Fibroblast of lung (primary cell): Measurements from ENCODE around the gene CCDC169. TPM values are rescaled to one million over a fixed set of nuclear protein-coding genes. Genes with fewer than 3 reads are reported as not detected.

Experiments
- DNase-seq, 2 donors: peaks; one replicate each; pipeline versions ENCODE4 v3.0.0 to v3.0.0-alpha.2; 2010; ENCODE audit warnings: low read depth in 2 of 2
- H2AFZ ChIP-seq: 2 replicates; pipeline ENCODE4 v1.5.1; 2012; ENCODE audit warnings: low read length, control low read depth, inconsistent platforms
- H3K27ac ChIP-seq: 2 replicates; pipeline ENCODE4 v1.5.1; 2011; ENCODE audit warnings: low read length, control low read depth; ENCODE audit not compliant: insufficient read depth
- H3K27me3 ChIP-seq: 2 replicates; pipeline ENCODE4 v1.5.1; 2011; ENCODE audit warnings: mild to moderate bottlenecking, low read length; ENCODE audit not compliant: control insufficient read depth, insufficient read depth
- H3K36me3 ChIP-seq: 2 replicates; pipeline ENCODE4 v1.5.1; 2011; ENCODE audit warnings: low read length; ENCODE audit not compliant: control insufficient read depth, insufficient read depth
- H3K4me1 ChIP-seq: 2 replicates; pipeline ENCODE4 v1.5.1; 2011; ENCODE audit warnings: low read length; ENCODE audit not compliant: control insufficient read depth, insufficient read depth; ENCODE audit errors: extremely low read depth
- H3K4me2 ChIP-seq: 2 replicates; pipeline ENCODE4 v1.5.1; 2011; ENCODE audit warnings: low read length, control low read depth; ENCODE audit not compliant: insufficient read depth; ENCODE audit errors: extremely low read depth
- H3K4me3 ChIP-seq, 4 experiments: fragments of 200-600 bp in 1 of 4; sonication (generic) in 1 of 4; replicated peaks in 1 of 4; 2 replicates each; pipeline ENCODE4 v1.5.1; 2011 to 2016; ENCODE audit warnings: low read length in 4 of 4, low read depth in 3 of 4, mild to moderate bottlenecking in 3 of 4, control low read depth in 2 of 4, inconsistent platforms in 1 of 4, mixed read lengths in 1 of 4; ENCODE audit not compliant: insufficient read depth in 1 of 4; ENCODE audit errors: control extremely low read depth in 1 of 4
- H3K79me2 ChIP-seq: 2 replicates; pipeline ENCODE4 v1.5.1; 2012; ENCODE audit warnings: mild to moderate bottlenecking, low read length, inconsistent platforms; ENCODE audit not compliant: control insufficient read depth, insufficient read depth
- H3K9ac ChIP-seq: 2 replicates; pipeline ENCODE4 v1.5.1; 2011; ENCODE audit warnings: mild to moderate bottlenecking, low read length, control low read depth; ENCODE audit not compliant: insufficient read depth
- H3K9me3 ChIP-seq: 2 replicates; pipeline ENCODE4 v1.5.1; 2012; ENCODE audit warnings: low read depth, low read length; ENCODE audit not compliant: control insufficient read depth, insufficient read depth
- H4K20me1 ChIP-seq: 2 replicates; pipeline ENCODE4 v1.5.1; 2011; ENCODE audit warnings: low read length; ENCODE audit not compliant: control insufficient read depth, insufficient read depth; ENCODE audit errors: extremely low read depth
- EZH2 ChIP-seq: IDR thresholded peaks from 2 replicates; pipeline ENCODE4 v1.5.1; 2012; ENCODE audit warnings: low read length, control low read depth, mild to moderate bottlenecking; ENCODE audit errors: missing control alignments
- polyA plus RNA-seq, 2 donors: library from polyadenylated mRNA; depleted of rRNA in 1 of 2; stranded (reverse) in 1 of 2; unstranded in 1 of 2; fragments of >200 nt; gene quantifications; 2 replicates each; pipeline ENCODE4 v1.2.1, GENCODE V29; 2011 to 2012; ENCODE audit warnings: missing spikeins in 1 of 2
- total RNA-seq: library from RNA; depleted of rRNA; stranded (reverse); fragments of >200 nt; gene quantifications from 2 replicates; pipeline ENCODE4 v1.2.1, GENCODE V29; 2014
- TF ChIP-seq, protein P1 (sequence below), 2 donors: IDR thresholded peaks in 1 of 2; conservative IDR thresholded peaks in 1 of 2; 1 replicate in 1 of 2; 2 replicates in 1 of 2; pipeline ENCODE4 v1.5.1; 2011 to 2012; ENCODE audit warnings: low read length in 2 of 2, control low read depth in 1 of 2, inconsistent platforms in 1 of 2, low read depth in 1 of 2, mild to moderate bottlenecking in 1 of 2

The CCDC169 gene
- total and polyA plus RNA-seq, 2 donors (not counting 1 experiment from before 2014, with no cell fraction given), result 2.9 to 7.1 TPM

DNA sequence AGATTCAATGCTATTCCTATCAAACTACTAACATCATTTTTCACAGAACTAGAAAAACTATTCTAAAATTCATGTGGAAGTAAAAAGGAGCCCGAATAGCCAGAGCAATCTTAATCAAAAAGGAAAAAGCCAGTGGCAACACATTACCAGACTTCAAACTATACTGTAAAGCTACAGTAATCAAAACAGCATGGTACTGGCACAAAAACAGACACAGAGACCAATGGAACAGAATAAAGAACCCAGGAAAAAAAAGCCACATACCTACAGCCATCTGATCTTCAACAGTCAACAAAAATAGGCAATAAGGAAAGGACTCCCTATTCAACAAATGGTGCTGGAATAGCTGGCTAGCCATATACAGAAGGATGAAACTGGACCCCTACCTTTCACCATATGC, 72.9 kb downstream of the CCDC169 start:
- H3K9ac ChIP-seq, result no peak overlapping the region
- H3K9me3 ChIP-seq, result no peaks in the 10 kb centered on the region
- no peaks in the 10 kb centered on the region for H3K79me2 ChIP-seq
- no peak overlapping the region for H3K27ac ChIP-seq
- H3K36me3 ChIP-seq, result no peaks in the 10 kb centered on the region
- H3K27me3 ChIP-seq, result no peaks in the 10 kb centered on the region
- no peak overlapping the region for H3K4me3 ChIP-seq
- no peak overlapping the region for H2AFZ ChIP-seq
- H3K4me1 ChIP-seq, result no peaks in the 10 kb centered on the region
- DNase-seq, result no peak
- no peak overlapping the region for H3K4me2 ChIP-seq
- TF ChIP-seq, protein P1, sequence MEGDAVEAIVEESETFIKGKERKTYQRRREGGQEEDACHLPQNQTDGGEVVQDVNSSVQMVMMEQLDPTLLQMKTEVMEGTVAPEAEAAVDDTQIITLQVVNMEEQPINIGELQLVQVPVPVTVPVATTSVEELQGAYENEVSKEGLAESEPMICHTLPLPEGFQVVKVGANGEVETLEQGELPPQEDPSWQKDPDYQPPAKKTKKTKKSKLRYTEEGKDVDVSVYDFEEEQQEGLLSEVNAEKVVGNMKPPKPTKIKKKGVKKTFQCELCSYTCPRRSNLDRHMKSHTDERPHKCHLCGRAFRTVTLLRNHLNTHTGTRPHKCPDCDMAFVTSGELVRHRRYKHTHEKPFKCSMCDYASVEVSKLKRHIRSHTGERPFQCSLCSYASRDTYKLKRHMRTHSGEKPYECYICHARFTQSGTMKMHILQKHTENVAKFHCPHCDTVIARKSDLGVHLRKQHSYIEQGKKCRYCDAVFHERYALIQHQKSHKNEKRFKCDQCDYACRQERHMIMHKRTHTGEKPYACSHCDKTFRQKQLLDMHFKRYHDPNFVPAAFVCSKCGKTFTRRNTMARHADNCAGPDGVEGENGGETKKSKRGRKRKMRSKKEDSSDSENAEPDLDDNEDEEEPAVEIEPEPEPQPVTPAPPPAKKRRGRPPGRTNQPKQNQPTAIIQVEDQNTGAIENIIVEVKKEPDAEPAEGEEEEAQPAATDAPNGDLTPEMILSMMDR (conservative IDR thresholded peaks at IDR 0.05 in 1 of 2, IDR thresholded peaks at IDR 0.05 in 1 of 2; ENCODE audit: low read depth in 1 of 2, low read length in 2 of 2), result no peak
- H4K20me1 ChIP-seq, result no peaks in the 10 kb centered on the region

GRCh38 chr13:36219883-36220282, 77.7 kb downstream of the CCDC169 start:
- Histone ChIP-seq H3K4me3 (no peak overlapping the region), H4K20me1 (no peaks in the 10 kb centered on the region), H3K79me2 (no peaks in the 10 kb centered on the region), H3K27ac (no peak overlapping the region), H3K4me2 (no peak overlapping the region), H3K9me3 (no peaks in the 10 kb centered on the region), H3K36me3 (no peaks in the 10 kb centered on the region), H2AFZ (no peak overlapping the region), H3K9ac (no peak overlapping the region), H3K4me1 (no peaks in the 10 kb centered on the region), H3K27me3 (no peaks in the 10 kb centered on the region)
- no peak for TF ChIP-seq EZH2
- TF ChIP-seq, protein P1 (conservative IDR thresholded peaks at IDR 0.05 in 1 of 2, IDR thresholded peaks at IDR 0.05 in 1 of 2; ENCODE audit: low read depth in 1 of 2, low read length in 2 of 2), result no peak
- no peak for DNase-seq

DNA sequence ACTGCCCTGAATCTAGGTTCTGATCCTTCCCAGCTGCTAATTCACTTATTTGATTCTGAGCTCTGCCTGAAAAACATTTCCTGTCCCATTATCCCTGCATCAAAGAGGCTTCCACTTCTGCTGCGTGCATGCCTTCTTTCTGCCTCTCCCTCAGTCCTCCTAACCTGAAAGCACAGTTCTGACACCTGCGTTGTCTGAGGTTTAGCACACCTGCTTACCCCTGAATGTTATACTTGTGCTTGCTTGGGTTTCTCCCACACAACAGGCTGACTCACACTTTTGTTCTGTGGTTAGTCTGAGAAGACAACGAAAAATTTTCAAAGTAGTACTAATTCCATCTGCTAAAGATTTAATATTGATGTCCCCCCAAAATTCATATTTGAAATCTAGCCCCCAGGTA, 80.2 kb downstream of the CCDC169 start:
- Histone ChIP-seq H3K4me1 (no peaks in the 10 kb centered on the region), H3K27ac (no peak overlapping the region), H3K9ac (no peak overlapping the region), H2AFZ (no peak overlapping the region), H3K4me3 (no peak overlapping the region), H3K4me2 (no peak overlapping the region), H3K9me3 (no peaks in the 10 kb centered on the region), H3K79me2 (no peaks in the 10 kb centered on the region), H4K20me1 (no peaks in the 10 kb centered on the region), H3K27me3 (no peaks in the 10 kb centered on the region), H3K36me3 (no peaks in the 10 kb centered on the region)
- TF ChIP-seq EZH2, result no peak
- TF ChIP-seq, protein P1 (conservative IDR thresholded peaks at IDR 0.05 in 1 of 2, IDR thresholded peaks at IDR 0.05 in 1 of 2; ENCODE audit: low read depth in 1 of 2, low read length in 2 of 2), result no peak
- DNase-seq, result peak in 1 of 2 donors; percentile 1
